ENCODE data around the gene USP32.

DNA sequence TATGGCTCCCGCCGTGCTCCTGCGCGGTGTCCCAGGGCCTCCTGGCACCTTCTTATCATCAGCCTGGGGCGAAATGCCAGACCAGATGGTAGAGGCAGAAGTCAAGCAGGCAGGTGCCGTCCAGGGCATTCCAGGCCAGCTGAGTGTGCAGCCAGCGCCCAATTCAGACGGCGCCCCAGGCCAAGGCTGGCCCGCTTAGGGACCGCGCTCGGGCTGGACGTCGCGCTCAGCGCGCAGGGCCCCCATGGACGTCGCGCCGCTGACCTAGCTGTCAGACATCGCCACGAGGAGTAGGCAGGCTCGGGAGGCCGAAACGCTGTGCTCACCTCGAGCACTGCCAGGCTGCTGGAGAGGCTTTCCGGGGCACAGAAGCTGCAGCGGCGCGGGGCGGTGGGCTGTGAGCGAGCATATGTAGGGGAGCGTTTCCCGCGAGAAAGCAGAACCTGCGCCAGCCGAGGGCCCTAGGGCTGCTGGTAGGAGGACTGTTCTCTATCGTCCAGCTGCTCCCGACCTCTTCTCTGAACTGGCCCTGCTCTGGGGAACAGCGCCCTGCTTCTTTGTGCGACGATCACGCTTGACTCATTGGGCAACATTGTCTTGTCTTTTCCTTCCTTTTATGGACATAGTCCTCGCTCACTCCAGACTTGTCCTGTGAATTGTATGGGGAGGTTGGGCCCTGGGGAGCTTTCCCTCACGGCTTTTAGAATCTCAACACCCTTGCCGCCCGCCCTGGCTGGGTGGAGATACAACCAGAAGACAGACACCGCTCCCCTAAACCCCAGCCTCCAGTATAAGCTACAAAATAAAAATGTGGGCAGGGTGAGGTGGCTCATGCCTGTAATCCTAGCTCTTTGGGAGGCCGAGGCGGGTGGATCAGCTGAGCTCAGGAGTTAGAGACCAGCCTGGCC is 250.6 kb downstream of the USP32 start:
- TF ChIP-seq, protein P1, sequence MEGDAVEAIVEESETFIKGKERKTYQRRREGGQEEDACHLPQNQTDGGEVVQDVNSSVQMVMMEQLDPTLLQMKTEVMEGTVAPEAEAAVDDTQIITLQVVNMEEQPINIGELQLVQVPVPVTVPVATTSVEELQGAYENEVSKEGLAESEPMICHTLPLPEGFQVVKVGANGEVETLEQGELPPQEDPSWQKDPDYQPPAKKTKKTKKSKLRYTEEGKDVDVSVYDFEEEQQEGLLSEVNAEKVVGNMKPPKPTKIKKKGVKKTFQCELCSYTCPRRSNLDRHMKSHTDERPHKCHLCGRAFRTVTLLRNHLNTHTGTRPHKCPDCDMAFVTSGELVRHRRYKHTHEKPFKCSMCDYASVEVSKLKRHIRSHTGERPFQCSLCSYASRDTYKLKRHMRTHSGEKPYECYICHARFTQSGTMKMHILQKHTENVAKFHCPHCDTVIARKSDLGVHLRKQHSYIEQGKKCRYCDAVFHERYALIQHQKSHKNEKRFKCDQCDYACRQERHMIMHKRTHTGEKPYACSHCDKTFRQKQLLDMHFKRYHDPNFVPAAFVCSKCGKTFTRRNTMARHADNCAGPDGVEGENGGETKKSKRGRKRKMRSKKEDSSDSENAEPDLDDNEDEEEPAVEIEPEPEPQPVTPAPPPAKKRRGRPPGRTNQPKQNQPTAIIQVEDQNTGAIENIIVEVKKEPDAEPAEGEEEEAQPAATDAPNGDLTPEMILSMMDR (IDR thresholded peaks at IDR 0.05) = no peak
- peak; percentile 66 for TF ChIP-seq EZH2 (IDR thresholded peaks at IDR 0.05; ENCODE audit: borderline replicate concordance, insufficient read depth, low read depth, low read length, poor library complexity, severe bottlenecking)

All from B cell (primary cell).